ENCODE measurements around the gene USP37. TPM values are rescaled to one million over a fixed set of nuclear protein-coding genes. Genes with fewer than 3 reads are reported as not detected.

USP37 gene
- total and polyA plus RNA-seq, 4 experiments from 2014 or later = 8.5 to 29.1 (median 19.6) TPM

DNA sequence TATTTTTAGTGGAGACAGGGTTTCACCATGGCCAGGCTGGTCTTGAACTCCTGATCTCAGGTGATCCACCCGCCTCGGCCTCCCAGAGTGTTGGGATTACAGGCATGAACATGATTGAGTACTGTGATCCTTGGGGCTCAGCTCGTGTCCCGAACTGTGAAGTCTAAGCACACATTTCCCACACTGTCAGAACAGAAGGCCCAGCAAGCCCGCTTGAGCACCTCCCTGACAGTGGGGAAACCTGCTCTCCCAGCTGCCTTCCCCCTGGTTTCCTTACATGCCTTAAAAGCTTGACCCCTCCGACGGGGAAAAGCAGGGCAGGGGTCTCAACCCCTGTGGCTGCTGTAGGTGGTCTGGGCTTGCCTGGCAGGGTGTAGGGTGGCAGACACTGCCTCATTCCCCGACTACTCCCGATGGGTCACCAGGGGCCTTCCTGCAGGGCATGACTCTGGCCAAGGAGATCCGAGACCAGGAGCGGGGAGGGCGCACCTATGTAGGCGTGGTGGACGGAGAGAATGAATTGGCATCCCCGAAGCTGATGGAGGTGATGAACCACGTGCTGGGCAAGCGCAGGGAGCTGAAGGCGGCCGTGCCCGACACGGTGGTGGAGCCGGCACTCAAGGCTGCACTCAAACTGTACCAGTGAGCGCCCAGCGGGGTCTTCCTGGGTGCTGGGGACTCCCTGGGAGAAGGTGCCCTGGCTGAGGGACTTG is 139.1 kb downstream of the USP37 start:
- H3K4me1 Mint-ChIP-seq = peaks cover 0 to 3% (median 0%) of the 10 kb centered on the region in 4 donors
- H3K4me3 Mint-ChIP-seq = no peak overlapping the region
- no peaks in the 10 kb centered on the region for H3K9me3 Mint-ChIP-seq
- intact Hi-C loops (cut with micrococcal nuclease) = no loop called here
- ChIA-PET POLR2A (ENCODE audit: partially characterized antibody) (no interaction called here), CTCF (ENCODE audit: partially characterized antibody) (interaction anchor here (1.9 kb wide), 1 partner anchor 13 kb away, joined by 4 read pairs; no protein-coding TSS in a partner anchor)
- H3K27me3 Mint-ChIP-seq = no peaks in the 10 kb centered on the region
- Histone ChIP-seq H3K9me3 (ENCODE audit: control insufficient read depth in 1 of 2, low read length in 2 of 2) (no peaks in the 10 kb centered on the region), H3K36me3 (ENCODE audit: insufficient read depth, low read length) (no peaks in the 10 kb centered on the region), H3K4me3 (ENCODE audit: low read length in 2 of 2) (no peak overlapping the region), H3K4me1 (ENCODE audit: insufficient read depth, low read length) (no peaks in the 10 kb centered on the region), H3K27me3 (ENCODE audit: insufficient read depth, low read length) (no peaks in the 10 kb centered on the region), H3K27ac (ENCODE audit: low read depth, low read length) (no peak overlapping the region)
- no peak overlapping the region for H3K27ac Mint-ChIP-seq
- no peak for DNase-seq
- H3K36me3 Mint-ChIP-seq = no peaks in the 10 kb centered on the region

DNA sequence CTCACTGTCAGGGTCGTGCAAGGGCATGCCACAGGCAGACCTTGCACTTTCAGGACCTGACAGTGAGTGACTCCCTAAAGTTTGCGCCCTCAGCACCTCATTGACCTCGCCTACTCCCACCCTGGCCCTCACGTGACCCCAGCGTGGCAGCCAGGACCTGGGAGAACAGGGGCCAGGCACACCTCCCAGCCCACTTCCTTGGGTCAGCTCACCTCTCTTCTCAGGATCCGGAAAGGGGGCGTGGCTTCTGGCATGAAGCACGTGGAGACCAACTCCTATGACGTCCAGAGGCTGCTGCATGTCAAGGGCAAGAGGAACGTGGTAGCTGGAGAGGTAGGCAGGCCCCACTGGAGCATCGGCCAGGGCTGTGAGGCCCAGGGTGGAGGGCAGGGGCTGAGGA is 140.4 kb downstream of the USP37 start:
- H3K36me3 Mint-ChIP-seq = no peaks in the 10 kb centered on the region

GRCh38 chr2:218425531-218425930 is 142.6 kb downstream of the USP37 start:
- Histone ChIP-seq H3K27ac (ENCODE audit: low read depth, low read length) (no peak overlapping the region), H3K27me3 (ENCODE audit: insufficient read depth, low read length) (no peaks in the 10 kb centered on the region), H3K9me3 (ENCODE audit: control insufficient read depth in 1 of 2, low read length in 2 of 2) (no peaks in the 10 kb centered on the region), H3K36me3 (ENCODE audit: insufficient read depth, low read length) (no peaks in the 10 kb centered on the region), H3K4me1 (ENCODE audit: insufficient read depth, low read length) (no peaks in the 10 kb centered on the region), H3K4me3 (ENCODE audit: low read length in 2 of 2) (no peak overlapping the region)
- no peaks in the 10 kb centered on the region for H3K9me3 Mint-ChIP-seq
- intact Hi-C loops (cut with micrococcal nuclease) = no loop called here
- no peak overlapping the region for H3K4me3 Mint-ChIP-seq
- H3K27me3 Mint-ChIP-seq = peaks cover 0 to 1% of the 10 kb centered on the region in 2 donors
- H3K36me3 Mint-ChIP-seq = no peaks in the 10 kb centered on the region
- DNase-seq = no peak
- H3K27ac Mint-ChIP-seq = no peak overlapping the region
- POLR2A ChIA-PET (ENCODE audit: partially characterized antibody) = no interaction called here
- CTCF ChIA-PET (ENCODE audit: partially characterized antibody) = no interaction called here
- H3K4me1 Mint-ChIP-seq = no peaks in the 10 kb centered on the region

More for the DNA sequence above, 140.4 kb downstream of the USP37 start:
- Mint-ChIP-seq H3K9me3 (no peaks in the 10 kb centered on the region), H3K27ac (no peak overlapping the region), H3K4me1 (peaks cover 0 to 3% (median 0%) of the 10 kb centered on the region in 4 donors), H3K27me3 (peaks cover 0 to 1% of the 10 kb centered on the region in 2 donors), H3K4me3 (no peak overlapping the region)
- intact Hi-C loops (cut with micrococcal nuclease) = no loop called here
- CTCF ChIA-PET (ENCODE audit: partially characterized antibody) = no interaction called here
- Histone ChIP-seq H3K4me1 (ENCODE audit: insufficient read depth, low read length) (no peaks in the 10 kb centered on the region), H3K36me3 (ENCODE audit: insufficient read depth, low read length) (no peaks in the 10 kb centered on the region), H3K4me3 (ENCODE audit: low read length in 2 of 2) (no peak overlapping the region), H3K27ac (ENCODE audit: low read depth, low read length) (no peak overlapping the region), H3K9me3 (ENCODE audit: control insufficient read depth in 1 of 2, low read length in 2 of 2) (no peaks in the 10 kb centered on the region), H3K27me3 (ENCODE audit: insufficient read depth, low read length) (no peaks in the 10 kb centered on the region)
- POLR2A ChIA-PET (ENCODE audit: partially characterized antibody) = no interaction called here
- no peak for DNase-seq

DNA sequence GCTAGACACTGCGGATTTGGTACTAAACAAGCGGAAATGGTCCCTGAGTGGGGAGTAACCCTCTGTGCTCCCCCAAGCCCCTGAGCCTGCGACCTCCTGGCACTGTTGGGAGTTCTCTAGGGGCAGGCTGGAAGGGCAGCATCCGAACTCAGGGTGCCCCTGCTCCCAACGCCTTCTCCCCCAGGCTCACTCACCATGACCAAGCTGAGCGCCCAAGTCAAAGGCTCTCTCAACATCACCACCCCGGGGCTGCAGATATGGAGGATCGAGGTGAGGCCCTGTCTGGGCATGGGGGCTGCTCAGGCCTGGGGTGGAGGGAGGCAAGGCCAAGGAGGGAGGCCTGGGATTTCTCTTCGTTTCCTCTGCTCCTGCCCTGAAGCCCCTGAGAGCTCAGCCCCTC is 144.6 kb downstream of the USP37 start:
- no peaks in the 10 kb centered on the region for H3K27me3 ChIP-seq (ENCODE audit: insufficient read depth, low read length)
- H3K4me3 Mint-ChIP-seq = no peak overlapping the region
- ChIA-PET CTCF (ENCODE audit: partially characterized antibody) (no interaction called here), POLR2A (ENCODE audit: partially characterized antibody) (no interaction called here)
- H3K4me1 ChIP-seq (ENCODE audit: insufficient read depth, low read length) = no peaks in the 10 kb centered on the region
- H3K36me3 ChIP-seq (ENCODE audit: insufficient read depth, low read length) = no peaks in the 10 kb centered on the region
- no peaks in the 10 kb centered on the region for H3K4me1 Mint-ChIP-seq
- no peaks in the 10 kb centered on the region for H3K9me3 ChIP-seq (ENCODE audit: control insufficient read depth in 1 of 2, low read length in 2 of 2)
- peak overlapping the region in 1 of 7 donors; percentile 36 for H3K27ac Mint-ChIP-seq
- no peak overlapping the region for H3K4me3 ChIP-seq (ENCODE audit: low read length in 2 of 2)
- no peak overlapping the region for H3K27ac ChIP-seq (ENCODE audit: low read depth, low read length)
- H3K27me3 Mint-ChIP-seq = peaks cover 0 to 1% of the 10 kb centered on the region in 2 donors
- H3K9me3 Mint-ChIP-seq = no peaks in the 10 kb centered on the region
- intact Hi-C loops (cut with micrococcal nuclease) = no loop called here
- no peaks in the 10 kb centered on the region for H3K36me3 Mint-ChIP-seq
- no peak for DNase-seq

DNA sequence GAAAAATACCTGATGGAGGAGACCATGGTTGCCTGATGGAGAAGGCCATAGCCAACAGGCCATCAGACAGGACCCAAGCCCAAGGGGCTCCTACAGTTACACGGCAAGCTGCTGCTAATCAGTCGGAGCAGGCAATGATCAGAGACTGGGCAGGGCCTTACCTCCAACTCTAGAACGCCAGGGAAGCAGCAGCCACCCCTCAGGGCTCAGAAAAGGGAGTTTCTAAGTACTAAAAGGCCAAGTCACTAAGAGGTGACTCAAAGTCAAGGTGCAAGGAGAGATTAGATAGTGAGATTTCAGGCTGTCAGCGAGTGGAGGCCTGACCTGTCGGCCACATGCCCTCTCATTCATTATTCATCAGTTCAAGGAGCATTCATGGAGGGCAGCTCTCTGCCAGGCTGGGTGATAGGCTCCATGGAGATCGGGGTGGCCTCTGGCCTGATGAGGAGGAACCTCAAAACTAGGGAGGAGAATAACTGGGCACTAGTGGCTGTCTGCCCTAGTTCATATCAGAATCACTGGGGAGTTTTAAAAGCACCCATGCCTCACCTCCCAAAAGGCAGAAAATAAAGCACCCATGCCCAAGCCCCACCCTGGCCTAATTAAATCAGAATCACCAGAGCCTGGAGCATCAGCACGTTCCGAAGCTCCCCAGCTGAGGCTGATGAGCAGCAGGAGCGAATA is 145.6 kb downstream of the USP37 start:
- intact Hi-C loops (cut with micrococcal nuclease) = no loop called here
- H3K36me3 ChIP-seq (ENCODE audit: insufficient read depth, low read length) = no peaks in the 10 kb centered on the region

GRCh38 chr2:218421027-218421426 is 147.1 kb downstream of the USP37 start:
- Mint-ChIP-seq H3K27me3 (peaks cover 0 to 1% of the 10 kb centered on the region in 2 donors), H3K27ac (peak overlapping the region in 1 of 7 donors; percentile 17), H3K4me1 (no peaks in the 10 kb centered on the region), H3K9me3 (no peaks in the 10 kb centered on the region), H3K36me3 (no peaks in the 10 kb centered on the region), H3K4me3 (no peak overlapping the region)
- DNase-seq = no peak
- POLR2A ChIA-PET (ENCODE audit: partially characterized antibody) = no interaction called here
- intact Hi-C loops (cut with micrococcal nuclease) = no loop called here
- no peak overlapping the region for H3K27ac ChIP-seq (ENCODE audit: low read depth, low read length)
- H3K4me3 ChIP-seq (ENCODE audit: low read length in 2 of 2) = no peak overlapping the region
- no peaks in the 10 kb centered on the region for H3K27me3 ChIP-seq (ENCODE audit: insufficient read depth, low read length)
- CTCF ChIA-PET (ENCODE audit: partially characterized antibody) = no interaction called here
- H3K36me3 ChIP-seq (ENCODE audit: insufficient read depth, low read length) = no peaks in the 10 kb centered on the region
- no peaks in the 10 kb centered on the region for H3K4me1 ChIP-seq (ENCODE audit: insufficient read depth, low read length)
- H3K9me3 ChIP-seq (ENCODE audit: control insufficient read depth in 1 of 2, low read length in 2 of 2) = no peaks in the 10 kb centered on the region

More for the DNA sequence above, 145.6 kb downstream of the USP37 start:
- no peaks in the 10 kb centered on the region for H3K36me3 Mint-ChIP-seq
- no peaks in the 10 kb centered on the region for H3K4me1 Mint-ChIP-seq
- Histone ChIP-seq H3K4me3 (ENCODE audit: low read length in 2 of 2) (no peak overlapping the region), H3K27ac (ENCODE audit: low read depth, low read length) (no peak overlapping the region), H3K27me3 (ENCODE audit: insufficient read depth, low read length) (no peaks in the 10 kb centered on the region), H3K9me3 (ENCODE audit: control insufficient read depth in 1 of 2, low read length in 2 of 2) (no peaks in the 10 kb centered on the region), H3K4me1 (ENCODE audit: insufficient read depth, low read length) (no peaks in the 10 kb centered on the region)
- H3K9me3 Mint-ChIP-seq = no peaks in the 10 kb centered on the region
- H3K27ac Mint-ChIP-seq = no peak overlapping the region
- POLR2A ChIA-PET (ENCODE audit: partially characterized antibody) = no interaction called here
- no peak for DNase-seq
- peaks cover 0 to 1% of the 10 kb centered on the region in 2 donors for H3K27me3 Mint-ChIP-seq
- H3K4me3 Mint-ChIP-seq = no peak overlapping the region
- CTCF ChIA-PET (ENCODE audit: partially characterized antibody) = no interaction called here

DNA sequence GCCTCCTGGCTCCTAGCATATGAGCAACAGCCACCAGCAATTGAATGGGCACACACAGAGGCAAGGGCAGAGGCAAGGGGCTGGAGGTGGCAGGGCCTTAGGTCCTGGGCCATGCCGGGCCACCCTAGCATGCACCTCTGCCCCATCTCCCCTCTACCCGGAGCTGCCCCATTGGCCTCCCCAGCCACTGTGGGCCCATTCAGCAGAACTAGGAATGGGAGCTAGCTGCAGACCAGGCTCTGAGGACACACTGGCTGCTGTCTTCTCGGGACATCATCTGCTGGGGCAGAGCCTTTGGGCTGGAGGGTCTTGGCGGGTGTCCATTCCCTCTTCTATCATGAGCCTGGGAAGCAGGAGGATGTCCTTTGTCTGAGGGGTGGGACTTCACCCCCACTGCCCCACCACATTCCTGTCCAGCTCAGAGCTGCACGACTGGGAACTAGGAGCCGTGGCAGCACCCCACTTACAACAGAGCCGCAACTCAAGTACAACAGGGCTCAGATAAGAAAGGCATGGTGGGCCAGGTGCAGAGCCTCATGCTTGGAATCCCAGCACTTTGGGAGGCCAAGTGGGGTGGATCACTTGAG is 148.4 kb downstream of the USP37 start:
- Mint-ChIP-seq H3K9me3 (no peaks in the 10 kb centered on the region), H3K4me3 (no peak overlapping the region), H3K27me3 (peaks cover 0 to 1% of the 10 kb centered on the region in 2 donors), H3K4me1 (no peaks in the 10 kb centered on the region), H3K36me3 (no peaks in the 10 kb centered on the region), H3K27ac (peak overlapping the region in 1 of 7 donors; percentile 75)
- no peaks in the 10 kb centered on the region for H3K9me3 ChIP-seq (ENCODE audit: control insufficient read depth in 1 of 2, low read length in 2 of 2)
- H3K27me3 ChIP-seq (ENCODE audit: insufficient read depth, low read length) = no peaks in the 10 kb centered on the region
- no peaks in the 10 kb centered on the region for H3K36me3 ChIP-seq (ENCODE audit: insufficient read depth, low read length)
- no peak overlapping the region for H3K27ac ChIP-seq (ENCODE audit: low read depth, low read length)
- no peaks in the 10 kb centered on the region for H3K4me1 ChIP-seq (ENCODE audit: insufficient read depth, low read length)
- ChIA-PET POLR2A (ENCODE audit: partially characterized antibody) (no interaction called here), CTCF (ENCODE audit: partially characterized antibody) (no interaction called here)
- no peak overlapping the region for H3K4me3 ChIP-seq (ENCODE audit: low read length in 2 of 2)
- no peak for DNase-seq
- intact Hi-C loops (cut with micrococcal nuclease) = no loop called here
